ENCODE measurements around the gene SMIM32.

Gene SMIM32

DNA sequence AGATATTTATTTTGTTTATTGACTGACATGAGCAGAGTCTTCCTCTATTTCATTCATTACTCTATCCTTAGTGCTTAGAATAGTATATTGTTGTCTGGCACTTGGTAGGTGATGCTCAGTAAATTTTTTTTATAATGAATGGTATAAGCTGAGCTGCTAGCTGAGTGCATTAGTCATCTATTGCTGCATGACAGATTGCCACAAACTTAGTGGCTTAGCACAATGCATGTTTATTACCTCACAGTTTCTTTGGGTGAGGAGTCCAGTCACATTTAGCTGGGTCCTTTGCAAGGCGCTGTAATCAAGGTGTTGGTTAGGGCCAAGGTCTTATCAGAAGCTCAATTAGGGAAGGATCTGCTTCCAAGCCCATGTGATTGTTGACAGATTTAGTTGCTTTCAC is 37.2 kb downstream of the SMIM32 start:
- Histone ChIP-seq H3K9me2 (replicated peaks; ENCODE audit: low read depth, low read length) (no peaks in the 10 kb centered on the region), H3F3A (ENCODE audit: low read depth) (no peaks in the 10 kb centered on the region), H3K79me2 (ENCODE audit: insufficient read depth, low read length) (peaks cover 58% of the 10 kb centered on the region), H3K4me3 (ENCODE audit: low read length, poor library complexity, severe bottlenecking) (no peak overlapping the region), H4K20me1 (ENCODE audit: insufficient read depth, low read length, poor library complexity, severe bottlenecking) (peaks cover 33% of the 10 kb centered on the region), H3K4me1 (ENCODE audit: insufficient read depth, low read length, poor library complexity, severe bottlenecking) (no peaks in the 10 kb centered on the region), H3K9me3 (ENCODE audit: insufficient read depth, low read depth, low read length) (no peaks in the 10 kb centered on the region), H3K27me3 (ENCODE audit: insufficient read depth, low read length, poor library complexity, severe bottlenecking) (no peaks in the 10 kb centered on the region), H3K9ac (ENCODE audit: low read depth, low read length, poor library complexity, severe bottlenecking) (no peak overlapping the region), H3K4me2 (ENCODE audit: low read depth, low read length, poor library complexity, severe bottlenecking) (no peak overlapping the region), H2AFZ (ENCODE audit: low read length) (no peak overlapping the region), H3K36me3 (ENCODE audit: insufficient read depth, low read length) (peaks cover 56% of the 10 kb centered on the region)
- TF ChIP-seq EZH2phosphoT487 (IDR thresholded peaks at IDR 0.05; ENCODE audit: borderline replicate concordance), result no peak
- no peak for TF ChIP-seq CTCF (conservative IDR thresholded peaks at IDR 0.05; ENCODE audit: low read length)

DNA sequence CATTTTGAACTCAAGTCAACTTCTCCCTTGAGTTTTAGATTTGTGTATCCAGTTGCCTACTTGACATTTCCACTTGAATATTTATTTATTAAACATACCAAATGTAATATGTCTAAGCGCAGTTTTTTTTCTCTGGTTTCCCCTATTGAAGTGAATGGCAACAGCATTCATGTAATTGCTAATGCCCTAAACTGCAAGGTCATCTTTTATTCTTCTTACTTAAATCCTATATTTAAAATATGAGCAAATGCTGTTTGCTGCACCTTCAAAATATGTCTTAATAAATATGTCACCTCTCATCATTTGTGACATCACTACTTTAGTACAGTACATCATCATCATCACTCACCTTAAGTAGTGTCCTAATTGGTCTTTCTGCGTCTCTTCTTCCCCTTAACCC is 37.9 kb downstream of the SMIM32 start:
- peaks cover 63% of the 10 kb centered on the region for H3K79me2 ChIP-seq (ENCODE audit: insufficient read depth, low read length)

DNA sequence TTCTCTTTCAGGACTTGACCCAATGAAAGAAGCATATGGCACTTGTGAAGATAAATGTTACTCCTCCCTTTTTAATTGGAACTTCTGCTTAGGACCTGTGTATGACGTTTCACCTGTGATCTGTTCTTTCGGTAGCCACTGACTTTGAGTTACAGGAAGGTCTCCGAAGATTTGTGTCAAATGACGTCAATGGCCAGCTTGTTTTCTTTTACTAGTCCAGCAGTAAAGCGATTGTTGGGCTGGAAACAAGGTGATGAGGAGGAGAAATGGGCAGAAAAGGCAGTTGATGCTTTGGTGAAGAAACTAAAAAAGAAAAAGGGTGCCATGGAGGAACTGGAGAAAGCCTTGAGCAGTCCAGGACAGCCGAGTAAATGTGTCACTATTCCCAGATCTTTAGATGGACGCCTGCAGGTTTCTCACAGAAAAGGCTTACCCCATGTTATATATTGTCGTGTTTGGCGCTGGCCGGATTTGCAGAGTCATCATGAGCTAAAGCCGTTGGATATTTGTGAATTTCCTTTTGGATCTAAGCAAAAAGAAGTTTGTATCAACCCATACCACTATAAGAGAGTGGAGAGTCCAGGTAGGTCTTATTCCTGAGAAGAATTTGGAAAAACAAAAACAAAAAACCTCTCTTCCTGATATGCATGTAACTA is 39.3 kb downstream of the SMIM32 start:
- Histone ChIP-seq H2AFZ (ENCODE audit: low read length) (no peak overlapping the region), H3K9ac (ENCODE audit: low read depth, low read length, poor library complexity, severe bottlenecking) (no peak overlapping the region), H3F3A (ENCODE audit: low read depth) (no peaks in the 10 kb centered on the region), H3K79me2 (ENCODE audit: insufficient read depth, low read length) (peaks cover 69% of the 10 kb centered on the region), H3K9me2 (replicated peaks; ENCODE audit: low read depth, low read length) (no peaks in the 10 kb centered on the region), H3K4me2 (ENCODE audit: low read depth, low read length, poor library complexity, severe bottlenecking) (no peak overlapping the region), H3K27me3 (ENCODE audit: insufficient read depth, low read length, poor library complexity, severe bottlenecking) (no peaks in the 10 kb centered on the region), H3K36me3 (ENCODE audit: insufficient read depth, low read length) (peaks cover 59% of the 10 kb centered on the region), H3K4me3 (ENCODE audit: low read length, poor library complexity, severe bottlenecking) (no peak overlapping the region), H3K9me3 (ENCODE audit: insufficient read depth, low read depth, low read length) (no peaks in the 10 kb centered on the region), H3K4me1 (ENCODE audit: insufficient read depth, low read length, poor library complexity, severe bottlenecking) (no peaks in the 10 kb centered on the region), H4K20me1 (ENCODE audit: insufficient read depth, low read length, poor library complexity, severe bottlenecking) (peaks cover 49% of the 10 kb centered on the region)
- TF ChIP-seq EZH2phosphoT487 (IDR thresholded peaks at IDR 0.05; ENCODE audit: borderline replicate concordance), result no peak
- TF ChIP-seq CTCF (conservative IDR thresholded peaks at IDR 0.05; ENCODE audit: low read length), result no peak

More for the DNA sequence above, 37.9 kb downstream of the SMIM32 start:
- TF ChIP-seq EZH2phosphoT487 (IDR thresholded peaks at IDR 0.05; ENCODE audit: borderline replicate concordance) (no peak), CTCF (conservative IDR thresholded peaks at IDR 0.05; ENCODE audit: low read length) (no peak)
- H3K9ac ChIP-seq (ENCODE audit: low read depth, low read length, poor library complexity, severe bottlenecking), result no peak overlapping the region
- H3K9me2 ChIP-seq (replicated peaks; ENCODE audit: low read depth, low read length), result no peaks in the 10 kb centered on the region
- H3K27me3 ChIP-seq (ENCODE audit: insufficient read depth, low read length, poor library complexity, severe bottlenecking), result no peaks in the 10 kb centered on the region
- peaks cover 40% of the 10 kb centered on the region for H4K20me1 ChIP-seq (ENCODE audit: insufficient read depth, low read length, poor library complexity, severe bottlenecking)
- no peaks in the 10 kb centered on the region for H3F3A ChIP-seq (ENCODE audit: low read depth)
- no peak overlapping the region for H3K4me3 ChIP-seq (ENCODE audit: low read length, poor library complexity, severe bottlenecking)
- H3K4me2 ChIP-seq (ENCODE audit: low read depth, low read length, poor library complexity, severe bottlenecking), result no peak overlapping the region
- no peak overlapping the region for H2AFZ ChIP-seq (ENCODE audit: low read length)
- H3K4me1 ChIP-seq (ENCODE audit: insufficient read depth, low read length, poor library complexity, severe bottlenecking), result no peaks in the 10 kb centered on the region
- H3K9me3 ChIP-seq (ENCODE audit: insufficient read depth, low read depth, low read length), result no peaks in the 10 kb centered on the region
- peaks cover 51% of the 10 kb centered on the region for H3K36me3 ChIP-seq (ENCODE audit: insufficient read depth, low read length)

Data from Loucy (cell line).